CD4-positive, alpha-beta T cell treated with Interleukin-2 at 100 ng/mL for 4 hours (primary cell): ENCODE results near the gene LAPTM5.

Experiments used
- DNase-seq: peaks from one replicate; pipeline ENCODE4 v3.0.0-alpha.2; 2020; ENCODE audit warnings: low spot score

LAPTM5 gene

DNA sequence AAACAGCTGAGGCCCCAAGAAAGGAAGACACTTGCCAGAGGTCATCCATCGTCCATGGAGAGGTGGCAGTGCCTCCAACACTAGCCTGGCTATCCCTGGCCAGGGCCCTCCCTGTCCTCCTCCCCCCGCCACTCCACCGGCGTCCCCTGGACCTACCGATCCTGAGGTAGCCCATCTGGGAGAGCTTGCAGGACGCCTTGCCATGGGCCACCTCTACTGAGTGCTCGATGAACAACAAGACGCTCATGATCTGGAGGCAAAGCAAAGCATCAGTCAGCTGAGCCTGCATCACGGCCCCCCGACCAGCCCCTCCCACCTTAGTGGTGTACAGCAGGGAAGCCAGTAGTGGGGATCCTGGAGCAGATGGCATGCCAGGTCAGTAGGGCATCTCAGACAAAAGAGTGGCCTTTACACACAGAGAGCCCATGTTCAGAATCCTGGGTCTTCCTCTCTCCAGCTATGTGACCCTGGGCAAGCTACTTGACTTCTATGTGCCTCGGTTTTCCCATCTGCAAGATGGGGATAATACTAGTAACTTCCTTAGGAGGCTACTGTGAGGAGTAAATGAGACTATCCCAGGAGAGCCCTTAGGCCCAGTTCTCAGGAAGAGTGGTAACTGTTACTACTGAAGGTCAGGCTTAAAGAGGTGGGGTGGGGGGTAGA lies 15.1 kb downstream of the LAPTM5 start:
- DNase-seq = no peak

DNA sequence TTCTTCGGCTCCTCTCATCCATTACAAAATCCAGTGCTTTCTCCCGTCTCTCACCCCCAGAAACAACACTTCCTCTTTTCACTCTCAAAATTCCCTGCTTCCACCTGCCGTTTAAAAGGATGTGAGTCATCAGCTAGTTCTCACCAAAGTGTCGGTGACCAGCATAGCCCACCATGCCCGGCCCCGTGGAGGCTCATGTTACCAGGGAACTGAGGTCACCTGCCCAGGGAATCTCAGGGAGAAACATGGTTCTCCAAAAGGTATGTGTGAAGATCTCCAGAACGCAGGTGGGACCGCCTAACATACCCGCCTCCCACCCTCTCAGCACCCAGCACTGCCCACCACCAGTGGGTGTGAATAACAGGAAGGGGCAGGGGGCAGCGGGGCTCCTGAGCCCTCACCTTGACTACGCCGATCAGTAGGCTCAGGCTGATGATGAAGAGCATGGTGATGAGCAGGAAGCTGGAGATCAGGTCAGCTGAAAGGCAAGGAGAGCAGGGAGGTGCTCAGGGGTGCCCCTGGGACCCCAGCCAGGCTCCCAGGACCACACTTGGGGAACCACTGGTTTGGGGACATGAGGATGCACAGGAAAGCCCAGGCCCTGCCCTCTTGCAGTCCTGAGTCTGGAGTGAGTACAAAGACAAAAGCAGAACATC lies 16.2 kb downstream of the LAPTM5 start:
- DNase-seq = no peak

DNA sequence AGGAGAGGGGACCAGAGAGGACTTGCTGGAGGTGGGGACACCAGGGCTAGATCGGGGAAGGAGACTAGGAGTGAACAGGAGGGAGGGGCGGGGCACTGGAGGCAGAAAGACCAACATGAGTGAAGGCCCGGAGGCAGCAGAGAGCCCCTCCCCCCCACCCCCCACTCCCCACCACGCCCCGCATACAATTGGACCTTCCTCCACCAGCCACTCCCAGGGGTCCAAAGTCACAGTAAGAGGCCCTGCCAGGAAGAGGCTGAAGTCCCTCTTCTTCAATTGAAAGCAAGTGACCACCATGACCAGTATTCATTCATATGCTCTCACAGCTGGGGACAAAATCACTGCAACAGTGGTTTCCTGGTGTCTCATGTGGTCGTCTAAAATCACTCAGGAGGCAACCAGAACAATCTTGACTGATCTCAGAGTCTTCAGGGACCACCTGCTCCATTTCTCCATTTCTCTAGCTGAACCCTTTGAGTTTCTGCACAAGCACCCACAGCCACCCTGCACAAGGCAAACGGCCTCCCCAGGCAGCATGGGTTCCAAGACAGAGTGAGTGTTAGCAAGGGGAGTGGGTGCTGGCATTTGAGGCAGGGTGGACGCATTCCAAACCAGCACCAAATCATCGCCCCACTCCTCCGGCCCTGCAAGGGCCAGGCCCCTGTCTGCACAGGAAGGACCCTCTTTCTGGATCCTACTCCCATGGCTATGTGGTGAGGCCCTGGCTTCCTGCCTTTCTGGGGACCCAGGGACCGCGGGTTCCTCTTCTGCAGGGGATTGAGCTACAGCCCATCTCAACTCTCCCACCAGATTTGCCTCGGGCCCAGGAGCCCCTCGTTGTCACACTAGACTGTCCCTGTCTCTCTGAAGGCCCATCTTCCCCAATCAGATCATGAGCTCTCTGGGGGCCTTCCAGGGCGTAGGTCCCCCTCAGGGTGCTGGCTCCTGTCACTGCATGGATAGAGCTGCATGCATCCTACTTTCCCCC lies 17.0 kb downstream of the LAPTM5 start:
- DNase-seq = no peak

DNA sequence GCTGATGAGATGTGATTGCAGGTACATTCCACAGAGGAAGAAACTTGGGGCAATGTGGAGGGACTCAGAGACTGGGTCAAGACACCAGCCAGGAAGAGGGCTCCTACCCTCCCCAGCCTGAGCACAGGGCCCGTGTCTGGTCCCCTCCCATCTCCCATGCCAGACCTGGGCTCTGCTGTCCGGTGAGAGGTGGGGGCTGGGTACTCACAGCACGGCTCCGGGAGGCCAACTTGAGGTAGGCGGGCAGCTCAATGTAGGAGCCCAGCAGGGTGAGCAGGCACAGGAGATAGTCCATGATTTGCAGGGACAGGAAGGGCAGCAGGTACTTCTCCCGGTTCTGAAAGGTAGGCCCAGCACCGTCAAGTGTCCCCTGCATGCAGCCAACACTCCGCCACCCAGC lies 18.0 kb downstream of the LAPTM5 start:
- DNase-seq = no peak

GRCh38 chr1:30738715-30739559 lies 18.6 kb downstream of the LAPTM5 start:
- DNase-seq = no peak

DNA sequence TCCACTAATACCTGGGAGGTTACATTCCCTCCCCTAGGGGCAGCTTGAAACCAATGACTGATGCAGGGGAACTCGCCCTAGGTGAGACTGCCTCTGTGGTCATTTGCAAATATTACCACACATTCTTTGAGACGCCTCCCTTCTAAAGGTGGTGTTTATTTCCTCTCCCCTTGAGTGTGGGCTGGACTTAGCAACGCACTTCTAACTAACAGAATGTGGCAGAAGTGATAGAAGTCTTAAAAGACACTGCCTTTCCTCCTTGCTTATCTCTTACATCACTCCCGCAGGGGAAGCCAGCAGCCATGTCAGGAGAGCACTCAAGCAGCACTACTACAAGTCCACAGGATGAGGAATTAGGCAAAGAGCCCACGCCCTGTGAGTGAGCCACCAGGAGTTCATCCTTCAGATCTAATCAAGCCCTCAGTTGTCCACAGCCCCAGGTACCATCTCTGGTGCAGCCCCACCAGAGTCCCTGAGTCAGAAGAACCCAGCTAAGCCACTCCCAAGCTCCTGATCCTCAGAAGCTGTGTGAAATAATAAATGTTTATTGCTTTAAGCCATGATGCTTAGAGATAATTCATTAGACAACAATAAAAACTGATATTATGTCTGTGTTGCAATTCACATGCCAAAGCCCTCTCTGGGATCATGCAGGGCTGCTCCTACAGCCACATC lies 19.4 kb downstream of the LAPTM5 start:
- no peak for DNase-seq

DNA sequence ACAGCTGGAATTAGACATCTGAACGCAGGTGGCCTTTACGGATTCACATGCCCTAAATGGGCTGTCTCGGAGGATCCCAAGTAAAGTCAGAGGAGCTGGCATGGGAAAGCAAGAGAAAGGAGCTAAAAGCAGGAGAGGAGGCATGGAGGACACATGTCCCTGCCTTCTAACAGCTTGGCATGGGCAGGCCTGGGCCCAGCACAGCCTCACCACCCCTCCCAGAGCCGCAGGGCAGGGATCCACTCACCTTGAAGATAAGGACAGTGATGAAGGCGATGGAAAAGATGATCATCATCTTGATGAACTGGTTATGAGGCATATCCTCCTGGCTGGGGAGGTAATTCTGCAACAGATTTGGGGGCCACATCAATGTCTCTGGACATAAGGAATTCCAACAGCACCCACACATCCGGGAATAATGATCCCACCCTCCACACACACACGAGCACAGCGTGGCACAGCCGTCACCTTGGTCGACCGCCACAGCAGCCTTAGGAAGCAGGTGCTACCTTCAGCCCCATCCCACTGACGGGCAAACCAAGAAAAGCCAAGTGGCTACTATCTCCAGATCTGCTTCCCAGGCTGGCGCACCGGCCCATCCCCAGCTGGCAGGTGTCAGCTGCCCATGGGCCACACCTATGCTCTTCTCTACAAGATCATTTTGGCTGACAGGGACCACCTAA lies 20.1 kb downstream of the LAPTM5 start:
- no peak for DNase-seq

DNA sequence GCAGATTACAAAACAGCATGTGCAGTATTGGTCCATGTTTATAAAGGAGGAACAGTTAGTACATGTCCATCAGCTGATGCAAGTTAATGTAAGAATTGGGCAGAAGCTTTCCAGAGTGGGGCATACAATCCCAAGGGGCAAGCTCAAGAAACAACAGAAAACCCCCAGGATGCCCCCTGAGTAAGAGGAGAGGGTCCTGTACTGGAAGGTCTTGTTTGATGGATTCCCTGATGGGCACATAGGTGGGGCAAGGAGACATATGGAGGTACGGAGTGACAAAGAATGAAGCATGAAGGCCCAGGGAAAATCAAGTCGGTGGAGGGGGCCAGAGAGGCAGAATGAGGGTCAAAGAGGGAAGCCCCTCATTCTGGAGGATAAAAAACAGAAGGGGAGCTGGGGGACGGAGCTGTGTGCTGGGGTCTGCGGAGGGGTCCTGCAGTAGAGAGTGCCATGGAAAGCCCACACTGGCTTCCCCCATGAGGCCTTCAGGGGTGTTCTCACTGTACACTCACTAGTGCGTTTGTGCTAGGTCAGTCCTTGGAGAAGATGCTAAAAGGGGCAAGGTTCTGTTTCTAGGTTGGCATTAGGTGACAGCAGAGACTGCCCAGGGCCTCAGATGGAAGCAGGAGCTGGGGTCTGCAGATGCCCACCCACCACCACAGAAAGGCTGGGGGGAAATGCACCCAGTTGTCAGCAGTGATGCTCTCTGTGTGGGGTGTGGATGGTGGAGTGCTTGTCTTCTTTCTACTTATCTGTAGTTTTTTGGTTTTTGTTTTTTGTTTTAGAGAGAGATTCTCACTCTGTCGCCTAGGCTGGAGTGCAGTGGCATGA lies 21.7 kb downstream of the LAPTM5 start:
- DNase-seq = no peak

DNA sequence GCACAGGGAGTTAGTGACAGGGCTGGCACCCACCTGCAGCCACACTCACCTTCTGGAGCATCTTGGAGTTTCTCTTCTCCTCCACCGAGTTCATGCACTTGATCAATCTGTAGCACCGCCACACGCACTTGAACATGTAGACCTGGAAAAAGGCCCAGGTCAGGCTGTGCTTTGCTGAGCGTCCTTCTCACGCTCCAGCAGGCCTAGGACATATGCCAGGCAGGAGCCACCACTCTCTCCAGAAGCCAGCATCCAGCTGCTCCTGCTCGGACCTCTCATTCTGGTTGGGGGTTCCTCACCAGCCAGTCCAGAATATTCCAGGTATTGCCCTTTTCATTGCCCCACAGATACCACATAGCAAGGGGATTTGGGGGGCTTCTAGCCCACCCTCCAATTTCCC lies 22.4 kb downstream of the LAPTM5 start:
- DNase-seq = no peak

- no peak for DNase-seq
These were observed 23.0 kb downstream of the LAPTM5 start for GRCh38 chr1:30734580-30734979.

GRCh38 chr1:30734106-30734505 lies 23.5 kb downstream of the LAPTM5 start:
- no peak for DNase-seq

DNA sequence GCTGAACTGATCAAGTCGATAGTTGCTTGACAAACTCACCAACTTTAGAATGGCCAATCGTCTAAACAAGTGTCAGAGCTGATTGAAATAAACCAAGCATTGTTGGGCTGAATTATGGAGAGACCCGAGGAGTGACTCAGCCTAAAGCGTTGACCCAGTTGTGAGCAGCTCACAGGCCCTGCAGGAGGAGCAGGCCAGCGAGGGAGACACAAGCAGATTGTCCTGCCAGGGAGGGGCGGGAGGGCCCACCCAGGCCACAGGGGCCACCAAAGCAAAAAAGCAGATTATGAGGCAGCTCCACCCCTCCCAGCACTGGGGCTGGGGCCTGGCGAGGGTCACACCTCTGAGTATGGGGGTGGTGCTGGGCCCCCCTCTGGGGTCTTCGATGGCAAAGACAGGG lies 24.1 kb downstream of the LAPTM5 start:
- no peak for DNase-seq

- DNase-seq = no peak
These were observed 25.1 kb downstream of the LAPTM5 start for GRCh38 chr1:30732277-30732996.

- DNase-seq = no peak
These were observed 25.7 kb downstream of the LAPTM5 start for GRCh38 chr1:30731806-30732276.

- no peak for DNase-seq
These were observed 26.3 kb downstream of the LAPTM5 start for GRCh38 chr1:30731109-30731805.

DNA sequence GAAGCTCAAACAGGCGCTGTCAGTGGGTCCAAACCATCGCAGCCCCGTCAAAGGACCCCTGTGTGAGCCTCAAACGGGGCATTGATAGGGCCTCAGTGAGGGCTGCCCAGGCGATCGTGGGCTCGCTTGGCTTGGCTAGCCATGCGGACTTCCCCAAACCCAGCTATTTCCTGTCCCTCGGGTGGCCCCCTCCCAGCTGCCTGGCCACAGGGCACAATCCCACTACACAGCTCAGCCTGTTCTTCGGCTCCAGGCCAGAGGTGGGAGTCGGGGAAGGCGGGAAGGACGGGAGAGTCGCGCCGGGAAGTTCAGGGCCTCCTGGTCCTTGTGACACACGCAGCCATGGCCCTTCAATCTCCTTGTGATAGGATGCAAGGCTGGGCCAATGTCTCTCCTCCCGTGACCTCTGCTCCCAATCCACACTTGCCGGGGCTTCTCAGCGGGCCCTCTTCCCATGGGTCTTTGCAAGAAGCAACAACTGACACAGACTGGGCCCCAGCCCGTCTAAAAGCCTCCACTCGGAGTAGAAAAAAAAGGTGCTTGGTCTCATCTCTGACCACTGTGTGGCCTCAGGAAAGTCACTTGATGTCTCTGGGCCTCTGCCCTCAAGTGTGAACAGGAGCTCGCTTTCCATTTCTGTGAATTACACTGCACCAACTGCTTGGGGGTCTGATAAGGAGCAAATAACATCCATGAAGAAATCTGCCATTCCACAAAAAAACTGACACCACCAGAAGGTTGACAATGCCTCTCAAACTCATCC lies 27.0 kb downstream of the LAPTM5 start:
- DNase-seq = no peak

DNA sequence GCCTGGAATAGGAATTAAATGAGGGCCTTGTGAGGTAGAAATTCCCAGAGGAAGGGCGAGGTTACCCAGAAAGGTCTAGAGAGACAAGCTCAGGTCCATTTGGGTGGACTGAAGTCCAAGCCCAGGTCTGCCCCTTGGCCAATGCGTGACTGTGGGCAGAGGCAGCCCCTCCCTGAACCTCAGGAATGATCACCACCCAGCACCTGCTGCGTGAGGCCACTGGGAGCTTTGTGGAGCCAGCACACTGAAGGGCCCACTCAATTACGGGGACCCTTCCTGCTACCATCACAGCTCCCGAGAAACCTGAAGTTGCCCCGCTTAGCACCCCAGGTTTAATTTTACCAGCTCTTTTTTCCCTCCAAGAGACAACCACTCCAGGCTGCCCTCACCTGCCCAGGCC lies 27.7 kb downstream of the LAPTM5 start:
- no peak for DNase-seq
